GM12878 (cell line): ENCODE data around the gene GRN. TPM values are rescaled to one million over a fixed set of nuclear protein-coding genes. Genes with fewer than 3 reads are reported as not detected.

Source experiments
- ATAC-seq: fragments of 200-7000 bp; cut with Tn5 transposase; 3 replicates; pipeline ENCODE4 v1.9.1; 2020; ENCODE audit warnings: mild to moderate bottlenecking, moderate library complexity
- BruUV-seq: library from RNA; stranded (reverse); fragments of 400-500 nt; replicated peaks from 2 replicates; lab custom pipeline; 2021; lab: Mats Ljungman, UMichigan
- CTCF ChIA-PET: fragments of 300-600 bp; sonication (Branson Sonifier 250); formaldehyde crosslinking; extraction: SDS; loops from one replicate; lab custom pipeline; 2021; ENCODE audit warnings: inconsistent platforms; lab: Yijun Ruan, JAX
- POLR2A ChIA-PET: fragments of 350-600 bp; formaldehyde crosslinking; extraction: SDS; loops from one replicate; lab custom pipeline; 2021; ENCODE audit warnings: inconsistent platforms; lab: Charles Lee
- RAD21 ChIA-PET: fragments of 300-600 bp; sonication (Branson Sonifier 250); formaldehyde crosslinking; loops from one replicate; lab custom pipeline; 2023; ENCODE audit warnings: antibody characterized with exemption; ENCODE audit not compliant: unreplicated experiment; lab: Charles Lee
- SMC1A ChIA-PET: fragments of 300-600 bp; sonication (Branson Sonifier 250); formaldehyde crosslinking; loops from one replicate; lab custom pipeline; 2023; ENCODE audit not compliant: unreplicated experiment, uncharacterized antibody; lab: Charles Lee
- DNase-seq: peaks from one replicate; pipeline ENCODE4 v3.0.0-alpha.2; 2011; ENCODE audit warnings: low read depth, low spot score
- FAIRE-seq: peaks from 3 replicates; lab custom pipeline; 2011; peaks lifted over from hg19 to GRCh38; lab: Jason Lieb, UNC
- H2AFZ ChIP-seq: 2 replicates; pipeline ENCODE4 v1.6.0; 2011; ENCODE audit warnings: low read depth, low read length, control low read depth; ENCODE audit not compliant: control insufficient read depth
- H3K27ac ChIP-seq: 2 replicates; pipeline ENCODE4 v1.5.1; 2011; ENCODE audit warnings: control low read depth; ENCODE audit not compliant: control insufficient read depth, insufficient read depth
- H3K27me3 ChIP-seq, 2 experiments: replicated peaks in 1 of 2; 2 replicates each; pipeline versions ENCODE4 v1.6.0 to v1.6.1; 2011; ENCODE audit warnings: low read length in 1 of 2; ENCODE audit not compliant: control insufficient read depth in 2 of 2, insufficient read depth in 2 of 2
- H3K36me3 ChIP-seq, 2 experiments: 2 replicates each; pipeline ENCODE4 v1.5.1; 2011; ENCODE audit warnings: low read length in 1 of 2; ENCODE audit not compliant: control insufficient read depth in 2 of 2, insufficient read depth in 2 of 2
- H3K4me1 ChIP-seq: 2 replicates; pipeline ENCODE4 v1.6.1; 2011; ENCODE audit warnings: mild to moderate bottlenecking, low read length, moderate library complexity, mixed read lengths; ENCODE audit not compliant: control insufficient read depth, insufficient read depth
- H3K4me2 ChIP-seq: 2 replicates; pipeline ENCODE4 v1.6.0; 2011; ENCODE audit warnings: control low read depth; ENCODE audit not compliant: control insufficient read depth, insufficient read depth
- H3K4me3 ChIP-seq: fragments of 200-600 bp; sonication (generic); 2 replicates; pipeline ENCODE4 v1.5.1; 2016
- H3K79me2 ChIP-seq: 2 replicates; pipeline ENCODE4 v1.6.0; 2011; ENCODE audit warnings: low read length; ENCODE audit not compliant: control insufficient read depth, insufficient read depth
- H3K9ac ChIP-seq: 2 replicates; pipeline ENCODE4 v1.8.0; 2011; ENCODE audit warnings: low read length, control low read depth, mixed read lengths; ENCODE audit not compliant: control insufficient read depth, insufficient read depth
- H3K9me3 ChIP-seq: replicated peaks from 3 replicates; pipeline ENCODE4 v1.5.1; 2011; ENCODE audit warnings: mild to moderate bottlenecking, low read length; ENCODE audit not compliant: control insufficient read depth, insufficient read depth
- H4K20me1 ChIP-seq: 2 replicates; pipeline ENCODE4 v1.6.0; 2011; ENCODE audit not compliant: control insufficient read depth, insufficient read depth
- BRCA1 ChIP-seq: IDR thresholded peaks from 2 replicates; pipeline ENCODE4 v1.6.1; 2011; ENCODE audit warnings: low read depth, low read length, improper control_type of control experiment
- E4F1 ChIP-seq: fragments of 450-650 bp; IDR thresholded peaks from 2 replicates; pipeline ENCODE4 v1.6.1; 2018; ENCODE audit warnings: borderline replicate concordance, mild to moderate bottlenecking; ENCODE audit not compliant: partially characterized antibody
- IKZF1 ChIP-seq: fragments of 450-650 bp; conservative IDR thresholded peaks from 2 replicates; pipeline ENCODE4 v1.6.1; 2017; ENCODE audit warnings: antibody characterized with exemption, mild to moderate bottlenecking
- PML ChIP-seq: IDR thresholded peaks from 2 replicates; pipeline ENCODE4 v1.6.1; 2012; ENCODE audit warnings: low read length, inconsistent platforms
- TBL1XR1 ChIP-seq: IDR thresholded peaks from 2 replicates; pipeline ENCODE4 v1.6.1; 2012; ENCODE audit warnings: low read depth, low read length, improper control_type of control experiment
- WGBS: methylation state at CpG from one replicate; pipeline ENCODE4 v1.1.6; 2016; ENCODE audit warnings: low lambda C conversion rate; ENCODE audit not compliant: insufficient replicate concordance, insufficient coverage; ENCODE audit errors: missing lambda C conversion rate; 5-methylcytosine and 5-hydroxymethylcytosine counted together
- in situ Hi-C: fragments of 300-500 bp; cut with MboI; formaldehyde crosslinking; loops from 9 replicates; pipeline ENCODE4 v1.14.3; 2018; ENCODE audit warnings: mixed read lengths
- intact Hi-C: fragments of 100-400 bp; cut with micrococcal nuclease; formaldehyde crosslinking; loops from one replicate; pipeline ENCODE4 v1.14.2; 2022; ENCODE audit not compliant: unreplicated experiment
- polyA plus RNA-seq, 11 experiments: library from polyadenylated mRNA; depleted of rRNA in 4 of 11; unstranded in 6 of 11; stranded (reverse) in 5 of 11; fragments of >200 nt; fragmentation: Nextera tagmentation in 4 of 11; fragmentation: Illumina TruSeq in 1 of 11; extraction: Ambion mirVana in 4 of 11; extraction: Trizol in 1 of 11; gene quantifications; 1 replicate in 1 of 11; 2 replicates in 10 of 11; pipeline versions ENCODE4 v1.2.1 to v1.2.3, GENCODE V29; 2011 to 2016; ENCODE audit warnings: inconsistent platforms in 2 of 11, missing spikeins in 2 of 11, low read depth in 1 of 11
- total RNA-seq, 4 experiments: library from RNA; depleted of rRNA in 3 of 4; stranded (reverse); fragments of >200 nt in 3 of 4; fragmentation: Illumina TruSeq in 1 of 4; extraction: Trizol in 1 of 4; gene quantifications; 2 replicates each; pipeline versions ENCODE4 v1.2.1 to v1.2.3, GENCODE V29; 2013 to 2021
- TF ChIP-seq, protein P1 (sequence below): fragments of 450-650 bp; IDR thresholded peaks from 2 replicates; pipeline ENCODE4 v1.6.1; 2017; ENCODE audit warnings: mild to moderate bottlenecking, moderate library complexity

Gene GRN
- total and polyA plus RNA-seq, 10 of the 15 experiments (the other 5 are each of a cell fraction or from before 2014, with no cell fraction given) = 22.3 to 389 (median 139) TPM

DNA sequence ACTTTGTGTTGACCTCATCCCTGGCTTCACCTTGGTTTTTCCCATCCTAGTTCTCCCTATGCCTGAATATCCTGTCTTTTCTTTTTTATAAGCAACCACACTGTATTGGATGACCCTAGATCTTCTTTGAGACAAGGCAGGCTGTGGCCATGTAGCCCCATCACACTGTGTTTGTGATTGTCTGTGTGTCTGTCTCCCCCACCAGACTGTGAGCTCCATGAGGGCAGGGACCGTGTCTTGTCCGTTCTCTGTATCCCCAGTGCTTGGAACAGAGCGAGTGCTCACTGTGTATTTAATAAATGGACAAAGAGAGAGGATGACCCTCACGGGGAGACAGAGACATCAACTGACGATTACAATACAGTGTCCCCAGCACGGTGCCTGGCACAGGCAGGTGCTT lies 27.6 kb upstream of the GRN start:
- DNase-seq (no peak), FAIRE-seq (no peak), ATAC-seq (no peak)
- Histone ChIP-seq H3K9ac (no peak overlapping the region), H3K4me2 (no peak overlapping the region), H3K27me3 (peaks cover 4 to 14% of the 10 kb centered on the region in 2 experiments; a peak in 3 of 4 replicates), H3K4me3 (no peak overlapping the region), H3K79me2 (no peaks in the 10 kb centered on the region), H4K20me1 (0 out of 2 replicates have a peak, but pooled peaks cover 2% of the 10 kb centered on the region), H2AFZ (no peak overlapping the region), H3K27ac (no peak overlapping the region), H3K4me1 (peaks cover 14% of the 10 kb centered on the region), H3K36me3 (peaks cover 7 to 19% of the 10 kb centered on the region in 2 experiments; a peak in 3 of 4 replicates), H3K9me3 (no peaks in the 10 kb centered on the region)
- RAD21 ChIA-PET = no interaction called here
- in situ Hi-C loops = no loop called here
- POLR2A ChIA-PET = no interaction called here
- CTCF ChIA-PET = interaction anchor here (1.9 kb wide), 1 partner anchor 108 kb away, joined by 7 read pairs; no protein-coding TSS in a partner anchor
- SMC1A ChIA-PET = interaction anchor here (1.7 to 2.0 kb wide), 2 partner anchors 9 to 108 kb away, joined by 5 read pairs; no protein-coding TSS in a partner anchor
- WGBS = 98% methylated on average over 6 of the region's 6 CpGs
- TF ChIP-seq PML = 0 out of 2 replicates have a peak, but pooled peaks have one; percentile 25
- no peak for TF ChIP-seq BRCA1
- no peak for TF ChIP-seq E4F1
- TF ChIP-seq, protein P1, sequence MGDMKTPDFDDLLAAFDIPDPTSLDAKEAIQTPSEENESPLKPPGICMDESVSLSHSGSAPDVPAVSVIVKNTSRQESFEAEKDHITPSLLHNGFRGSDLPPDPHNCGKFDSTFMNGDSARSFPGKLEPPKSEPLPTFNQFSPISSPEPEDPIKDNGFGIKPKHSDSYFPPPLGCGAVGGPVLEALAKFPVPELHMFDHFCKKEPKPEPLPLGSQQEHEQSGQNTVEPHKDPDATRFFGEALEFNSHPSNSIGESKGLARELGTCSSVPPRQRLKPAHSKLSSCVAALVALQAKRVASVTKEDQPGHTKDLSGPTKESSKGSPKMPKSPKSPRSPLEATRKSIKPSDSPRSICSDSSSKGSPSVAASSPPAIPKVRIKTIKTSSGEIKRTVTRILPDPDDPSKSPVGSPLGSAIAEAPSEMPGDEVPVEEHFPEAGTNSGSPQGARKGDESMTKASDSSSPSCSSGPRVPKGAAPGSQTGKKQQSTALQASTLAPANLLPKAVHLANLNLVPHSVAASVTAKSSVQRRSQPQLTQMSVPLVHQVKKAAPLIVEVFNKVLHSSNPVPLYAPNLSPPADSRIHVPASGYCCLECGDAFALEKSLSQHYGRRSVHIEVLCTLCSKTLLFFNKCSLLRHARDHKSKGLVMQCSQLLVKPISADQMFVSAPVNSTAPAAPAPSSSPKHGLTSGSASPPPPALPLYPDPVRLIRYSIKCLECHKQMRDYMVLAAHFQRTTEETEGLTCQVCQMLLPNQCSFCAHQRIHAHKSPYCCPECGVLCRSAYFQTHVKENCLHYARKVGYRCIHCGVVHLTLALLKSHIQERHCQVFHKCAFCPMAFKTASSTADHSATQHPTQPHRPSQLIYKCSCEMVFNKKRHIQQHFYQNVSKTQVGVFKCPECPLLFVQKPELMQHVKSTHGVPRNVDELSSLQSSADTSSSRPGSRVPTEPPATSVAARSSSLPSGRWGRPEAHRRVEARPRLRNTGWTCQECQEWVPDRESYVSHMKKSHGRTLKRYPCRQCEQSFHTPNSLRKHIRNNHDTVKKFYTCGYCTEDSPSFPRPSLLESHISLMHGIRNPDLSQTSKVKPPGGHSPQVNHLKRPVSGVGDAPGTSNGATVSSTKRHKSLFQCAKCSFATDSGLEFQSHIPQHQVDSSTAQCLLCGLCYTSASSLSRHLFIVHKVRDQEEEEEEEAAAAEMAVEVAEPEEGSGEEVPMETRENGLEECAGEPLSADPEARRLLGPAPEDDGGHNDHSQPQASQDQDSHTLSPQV = no peak
- no peak for TF ChIP-seq TBL1XR1
- TF ChIP-seq IKZF1 = no peak
- no TSS peak for BruUV-seq
- intact Hi-C loops = no loop called here
